Measurements from ENCODE around the gene SLC1A7.

GRCh38 chr1:53147174-53147573 is 4.7 kb upstream of the SLC1A7 start:
- no peak for TF ChIP-seq SIN3A (IDR thresholded peaks at IDR 0.05; ENCODE audit: low read depth)
- no peak for TF ChIP-seq POLR2A (IDR thresholded peaks at IDR 0.05; ENCODE audit: borderline replicate concordance, extremely low read depth, insufficient read depth, insufficient read length)
- TF ChIP-seq ZNF274 (IDR thresholded peaks at IDR 0.05; ENCODE audit: low read depth, low read length) = no peak
- TF ChIP-seq REST (IDR thresholded peaks at IDR 0.05; ENCODE audit: low read depth) = no peak
- no peak for TF ChIP-seq CTCF (IDR thresholded peaks at IDR 0.05 in 2 of 3, conservative IDR thresholded peaks at IDR 0.05 in 1 of 3; ENCODE audit: borderline replicate concordance in 1 of 3, insufficient read depth in 1 of 3, low read depth in 2 of 3, low read length in 2 of 3)
- TF ChIP-seq EZH2 (IDR thresholded peaks at IDR 0.05) = no peak
- no peak for TF ChIP-seq POLR2AphosphoS5 (IDR thresholded peaks at IDR 0.05; ENCODE audit: low read depth, low read length)
- TF ChIP-seq JUND (IDR thresholded peaks at IDR 0.05) = no peak
- TF ChIP-seq YY1 (IDR thresholded peaks at IDR 0.05; ENCODE audit: extremely low read depth, insufficient replicate concordance, low read depth, low read length) = no peak

Measured in HCT116 (cell line).